Astrocyte of the spinal cord (primary cell): ENCODE measurements around the gene MOV10L1.
"Not testable (repeated sequence)": the region's sequence is repeated elsewhere in the genome, so short reads cannot be mapped to it uniquely, and the experiment has no call there.

ENCODE experiments used
- DNase-seq: peaks from one replicate; pipeline ENCODE4 v3.0.0; 2011; ENCODE audit warnings: low read depth, low spot score
- H3K4me3 ChIP-seq: 2 replicates; pipeline ENCODE4 v1.5.1; 2011; ENCODE audit warnings: low read depth, mild to moderate bottlenecking, low read length, moderate library complexity
- CTCF ChIP-seq: IDR thresholded peaks from 2 replicates; pipeline ENCODE4 v1.5.1; 2012; ENCODE audit warnings: low read depth, mild to moderate bottlenecking, low read length, inconsistent platforms
- in situ Hi-C: cut with HindIII; loops from 2 replicates; pipeline ENCODE4 v1.10.0; 2017; ENCODE audit warnings: low sequenced_read_pairs

MOV10L1 gene

GRCh38 chr22:50160947-50161346, 71.1 kb downstream of the MOV10L1 start:
- in situ Hi-C loops = no loop called here
- no peak for TF ChIP-seq CTCF
- H3K4me3 ChIP-seq = no peak overlapping the region
- DNase-seq = no peak

- TF ChIP-seq CTCF = no peak
- no peak overlapping the region for H3K4me3 ChIP-seq
- no peak for DNase-seq
- in situ Hi-C loops = no loop called here
Observed at GRCh38 chr22:50161508-50162390, 71.9 kb downstream of the MOV10L1 start.

- in situ Hi-C loops = no loop called here
- DNase-seq = no peak
Observed at GRCh38 chr22:50162391-50162956, 72.7 kb downstream of the MOV10L1 start.

GRCh38 chr22:50165436-50166123, 75.8 kb downstream of the MOV10L1 start:
- in situ Hi-C loops = no loop called here
- no peak for DNase-seq
- no peak for TF ChIP-seq CTCF
- H3K4me3 ChIP-seq = no peak overlapping the region

More at GRCh38 chr22:50162391-50162956, 72.7 kb downstream of the MOV10L1 start:
- no peak overlapping the region for H3K4me3 ChIP-seq
- no peak for TF ChIP-seq CTCF

- in situ Hi-C loops = no loop called here
- DNase-seq = no peak
- no peak for TF ChIP-seq CTCF
- no peak overlapping the region for H3K4me3 ChIP-seq
Observed at GRCh38 chr22:50167689-50168489, 78.1 kb downstream of the MOV10L1 start.

GRCh38 chr22:50168490-50169180, 78.8 kb downstream of the MOV10L1 start:
- in situ Hi-C loops, DNase-seq, H3K4me3 ChIP-seq: not testable (repeated sequence)
